ENCODE data around the gene LMO7. TPM values are rescaled to one million over a fixed set of nuclear protein-coding genes. Genes with fewer than 3 reads are reported as not detected.

LMO7 gene
- total RNA-seq, 1 experiment from 2014 or later = 18.5 TPM

DNA sequence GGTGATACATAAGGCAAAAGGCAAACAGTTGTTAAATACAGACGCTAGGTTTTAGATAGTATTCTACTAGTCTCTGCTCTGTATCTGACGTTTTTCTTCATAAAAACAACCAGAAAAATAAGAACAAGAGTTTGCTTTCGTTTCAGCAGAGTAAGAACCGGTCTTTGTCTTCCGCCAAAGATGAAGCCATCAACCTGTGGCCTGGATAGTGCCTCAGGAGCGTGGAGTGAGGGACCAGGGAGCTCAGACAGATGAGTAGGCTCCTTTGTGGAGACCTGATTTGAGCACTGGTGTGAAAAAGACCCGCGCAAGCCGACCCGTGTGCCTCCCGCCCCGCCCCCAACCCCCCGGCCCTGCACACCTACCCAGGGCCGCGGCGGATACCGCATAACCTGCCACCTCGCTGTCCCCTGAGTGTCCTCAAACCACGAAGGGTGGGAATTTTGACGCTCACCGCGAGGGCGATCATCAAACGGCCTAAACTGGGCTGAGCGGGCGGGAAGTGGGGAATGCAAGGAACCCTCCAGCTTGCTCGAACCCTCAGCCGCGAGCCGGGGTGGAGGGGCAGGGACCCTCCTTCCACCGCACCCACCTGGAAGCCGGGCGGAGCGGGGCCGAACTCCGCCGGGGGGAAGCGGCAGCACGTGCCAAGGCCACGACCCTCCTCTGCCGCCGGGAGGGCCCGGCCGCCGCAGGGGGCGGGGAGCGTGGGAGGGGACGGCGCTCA is 866 bp upstream of the LMO7 start (continued):
- TF ChIP-seq CREB1 (CRISPR knock-in tag; IDR thresholded peaks at IDR 0.05) (peak; percentile 53; the same call in 1 of the 2 replicates), SOX15 (CRISPR knock-in tag; IDR thresholded peaks at IDR 0.05) (no peak), KAT7 (CRISPR knock-in tag; IDR thresholded peaks at IDR 0.05; ENCODE audit: borderline replicate concordance) (peak; percentile 56; the same call in 1 of the 2 replicates), ZNF232 (CRISPR knock-in tag; IDR thresholded peaks at IDR 0.05) (no peak), TP53 (CRISPR knock-in tag; IDR thresholded peaks at IDR 0.05) (peak; percentile 55; the same call in 1 of the 2 replicates), ZNF219 (CRISPR knock-in tag; IDR thresholded peaks at IDR 0.05; ENCODE audit: borderline replicate concordance) (0 out of 2 replicates have a peak, but pooled peaks have one; percentile 48), PREB (CRISPR knock-in tag; IDR thresholded peaks at IDR 0.05; ENCODE audit: borderline replicate concordance) (no peak), PRRX2 (CRISPR knock-in tag; IDR thresholded peaks at IDR 0.05) (no peak), E2F5 (CRISPR knock-in tag; IDR thresholded peaks at IDR 0.05) (peak; percentile 74), ZNF396 (CRISPR knock-in tag; IDR thresholded peaks at IDR 0.05; ENCODE audit: borderline replicate concordance) (no peak), FOXK1 (CRISPR knock-in tag; IDR thresholded peaks at IDR 0.05) (peak; percentile 15; the same call in 1 of the 2 replicates), ZBTB43 (CRISPR knock-in tag; IDR thresholded peaks at IDR 0.05) (peak; percentile 91), ATF6 (CRISPR knock-in tag; IDR thresholded peaks at IDR 0.05) (no peak), ZNF671 (CRISPR knock-in tag; IDR thresholded peaks at IDR 0.05) (no peak), ATF1 (CRISPR knock-in tag; IDR thresholded peaks at IDR 0.05) (no peak), TEAD4 (CRISPR knock-in tag; IDR thresholded peaks at IDR 0.05) (0 out of 2 replicates have a peak, but pooled peaks have one; percentile 6)
- TF ChIP-seq, protein P1, sequence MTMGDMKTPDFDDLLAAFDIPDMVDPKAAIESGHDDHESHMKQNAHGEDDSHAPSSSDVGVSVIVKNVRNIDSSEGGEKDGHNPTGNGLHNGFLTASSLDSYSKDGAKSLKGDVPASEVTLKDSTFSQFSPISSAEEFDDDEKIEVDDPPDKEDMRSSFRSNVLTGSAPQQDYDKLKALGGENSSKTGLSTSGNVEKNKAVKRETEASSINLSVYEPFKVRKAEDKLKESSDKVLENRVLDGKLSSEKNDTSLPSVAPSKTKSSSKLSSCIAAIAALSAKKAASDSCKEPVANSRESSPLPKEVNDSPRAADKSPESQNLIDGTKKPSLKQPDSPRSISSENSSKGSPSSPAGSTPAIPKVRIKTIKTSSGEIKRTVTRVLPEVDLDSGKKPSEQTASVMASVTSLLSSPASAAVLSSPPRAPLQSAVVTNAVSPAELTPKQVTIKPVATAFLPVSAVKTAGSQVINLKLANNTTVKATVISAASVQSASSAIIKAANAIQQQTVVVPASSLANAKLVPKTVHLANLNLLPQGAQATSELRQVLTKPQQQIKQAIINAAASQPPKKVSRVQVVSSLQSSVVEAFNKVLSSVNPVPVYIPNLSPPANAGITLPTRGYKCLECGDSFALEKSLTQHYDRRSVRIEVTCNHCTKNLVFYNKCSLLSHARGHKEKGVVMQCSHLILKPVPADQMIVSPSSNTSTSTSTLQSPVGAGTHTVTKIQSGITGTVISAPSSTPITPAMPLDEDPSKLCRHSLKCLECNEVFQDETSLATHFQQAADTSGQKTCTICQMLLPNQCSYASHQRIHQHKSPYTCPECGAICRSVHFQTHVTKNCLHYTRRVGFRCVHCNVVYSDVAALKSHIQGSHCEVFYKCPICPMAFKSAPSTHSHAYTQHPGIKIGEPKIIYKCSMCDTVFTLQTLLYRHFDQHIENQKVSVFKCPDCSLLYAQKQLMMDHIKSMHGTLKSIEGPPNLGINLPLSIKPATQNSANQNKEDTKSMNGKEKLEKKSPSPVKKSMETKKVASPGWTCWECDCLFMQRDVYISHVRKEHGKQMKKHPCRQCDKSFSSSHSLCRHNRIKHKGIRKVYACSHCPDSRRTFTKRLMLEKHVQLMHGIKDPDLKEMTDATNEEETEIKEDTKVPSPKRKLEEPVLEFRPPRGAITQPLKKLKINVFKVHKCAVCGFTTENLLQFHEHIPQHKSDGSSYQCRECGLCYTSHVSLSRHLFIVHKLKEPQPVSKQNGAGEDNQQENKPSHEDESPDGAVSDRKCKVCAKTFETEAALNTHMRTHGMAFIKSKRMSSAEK (CRISPR knock-in tag; IDR thresholded peaks at IDR 0.05; ENCODE audit: borderline replicate concordance) = no peak
- TF ChIP-seq, protein P2, sequence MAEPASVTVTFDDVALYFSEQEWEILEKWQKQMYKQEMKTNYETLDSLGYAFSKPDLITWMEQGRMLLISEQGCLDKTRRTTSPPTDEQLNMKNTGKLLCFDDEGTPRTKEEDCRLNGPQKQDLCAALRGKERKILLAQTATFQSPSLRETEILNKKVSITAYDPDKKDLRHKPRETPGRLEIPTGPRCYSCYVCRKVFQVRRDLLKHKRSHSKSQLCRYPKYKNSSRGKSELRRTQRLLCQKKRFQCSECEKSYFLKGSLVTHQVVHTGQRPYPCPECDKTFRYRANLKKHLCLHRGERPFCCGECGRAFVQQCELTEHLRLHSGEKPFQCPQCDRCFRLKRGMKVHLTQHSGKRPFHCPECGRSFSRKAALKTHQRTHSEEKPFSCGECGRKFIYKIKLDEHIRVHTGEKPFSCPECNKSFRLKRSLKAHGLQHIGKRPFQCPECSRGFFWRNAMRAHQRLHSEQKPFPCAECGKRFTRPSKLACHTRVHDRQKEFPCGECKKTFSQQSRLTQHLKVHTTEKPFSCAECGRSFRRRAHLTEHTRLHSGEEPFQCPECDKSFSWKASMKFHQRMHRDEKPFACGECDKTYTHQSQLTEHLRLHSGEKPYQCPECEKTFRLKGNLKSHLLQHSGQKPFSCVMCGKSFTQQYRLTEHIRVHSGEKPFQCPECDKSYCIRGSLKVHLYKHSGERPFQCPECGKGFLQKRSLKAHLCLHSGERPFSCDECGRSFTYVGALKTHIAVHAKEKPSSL (CRISPR knock-in tag; conservative IDR thresholded peaks at IDR 0.05) = no peak
- TF ChIP-seq, protein P3, sequence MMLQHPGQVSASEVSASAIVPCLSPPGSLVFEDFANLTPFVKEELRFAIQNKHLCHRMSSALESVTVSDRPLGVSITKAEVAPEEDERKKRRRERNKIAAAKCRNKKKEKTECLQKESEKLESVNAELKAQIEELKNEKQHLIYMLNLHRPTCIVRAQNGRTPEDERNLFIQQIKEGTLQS (CRISPR knock-in tag; conservative IDR thresholded peaks at IDR 0.05) = no peak
- TF ChIP-seq, protein P4, sequence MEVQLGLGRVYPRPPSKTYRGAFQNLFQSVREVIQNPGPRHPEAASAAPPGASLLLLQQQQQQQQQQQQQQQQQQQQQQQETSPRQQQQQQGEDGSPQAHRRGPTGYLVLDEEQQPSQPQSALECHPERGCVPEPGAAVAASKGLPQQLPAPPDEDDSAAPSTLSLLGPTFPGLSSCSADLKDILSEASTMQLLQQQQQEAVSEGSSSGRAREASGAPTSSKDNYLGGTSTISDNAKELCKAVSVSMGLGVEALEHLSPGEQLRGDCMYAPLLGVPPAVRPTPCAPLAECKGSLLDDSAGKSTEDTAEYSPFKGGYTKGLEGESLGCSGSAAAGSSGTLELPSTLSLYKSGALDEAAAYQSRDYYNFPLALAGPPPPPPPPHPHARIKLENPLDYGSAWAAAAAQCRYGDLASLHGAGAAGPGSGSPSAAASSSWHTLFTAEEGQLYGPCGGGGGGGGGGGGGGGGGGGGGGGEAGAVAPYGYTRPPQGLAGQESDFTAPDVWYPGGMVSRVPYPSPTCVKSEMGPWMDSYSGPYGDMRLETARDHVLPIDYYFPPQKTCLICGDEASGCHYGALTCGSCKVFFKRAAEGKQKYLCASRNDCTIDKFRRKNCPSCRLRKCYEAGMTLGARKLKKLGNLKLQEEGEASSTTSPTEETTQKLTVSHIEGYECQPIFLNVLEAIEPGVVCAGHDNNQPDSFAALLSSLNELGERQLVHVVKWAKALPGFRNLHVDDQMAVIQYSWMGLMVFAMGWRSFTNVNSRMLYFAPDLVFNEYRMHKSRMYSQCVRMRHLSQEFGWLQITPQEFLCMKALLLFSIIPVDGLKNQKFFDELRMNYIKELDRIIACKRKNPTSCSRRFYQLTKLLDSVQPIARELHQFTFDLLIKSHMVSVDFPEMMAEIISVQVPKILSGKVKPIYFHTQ (CRISPR knock-in tag; IDR thresholded peaks at IDR 0.05) = no peak
- TF ChIP-seq, protein P5, sequence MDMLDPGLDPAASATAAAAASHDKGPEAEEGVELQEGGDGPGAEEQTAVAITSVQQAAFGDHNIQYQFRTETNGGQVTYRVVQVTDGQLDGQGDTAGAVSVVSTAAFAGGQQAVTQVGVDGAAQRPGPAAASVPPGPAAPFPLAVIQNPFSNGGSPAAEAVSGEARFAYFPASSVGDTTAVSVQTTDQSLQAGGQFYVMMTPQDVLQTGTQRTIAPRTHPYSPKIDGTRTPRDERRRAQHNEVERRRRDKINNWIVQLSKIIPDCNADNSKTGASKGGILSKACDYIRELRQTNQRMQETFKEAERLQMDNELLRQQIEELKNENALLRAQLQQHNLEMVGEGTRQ (CRISPR knock-in tag; IDR thresholded peaks at IDR 0.05) = peak; percentile 58
- TF ChIP-seq, protein P6, sequence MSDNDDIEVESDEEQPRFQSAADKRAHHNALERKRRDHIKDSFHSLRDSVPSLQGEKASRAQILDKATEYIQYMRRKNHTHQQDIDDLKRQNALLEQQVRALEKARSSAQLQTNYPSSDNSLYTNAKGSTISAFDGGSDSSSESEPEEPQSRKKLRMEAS (CRISPR knock-in tag; IDR thresholded peaks at IDR 0.05) = peak; percentile 83

All from WTC11 (cell line).